Progenitor cell of endocrine pancreas (in vitro differentiated cells): Measurements from ENCODE around the gene EBF4. TPM values are rescaled to one million over a fixed set of nuclear protein-coding genes. Genes with fewer than 3 reads are reported as not detected.

Source experiments
- DNase-seq: peaks from one replicate; pipeline ENCODE4 v3.0.0; 2021; ENCODE audit warnings: low spot score; ENCODE audit not compliant: unreplicated experiment
- H3K27ac Mint-ChIP-seq: 2 replicates; pipeline ENCODE4 v1.8.0; 2021; ENCODE audit warnings: mild to moderate bottlenecking, moderate library complexity, mixed read lengths
- H3K27me3 Mint-ChIP-seq: 2 replicates; pipeline ENCODE4 v1.8.0; 2021; ENCODE audit warnings: mixed read lengths
- H3K36me3 Mint-ChIP-seq: 2 replicates; pipeline ENCODE4 v1.8.0; 2022; ENCODE audit warnings: mixed read lengths; ENCODE audit not compliant: insufficient read depth
- H3K4me1 Mint-ChIP-seq: 2 replicates; pipeline ENCODE4 v1.8.0; 2021; ENCODE audit warnings: low read depth, mixed read lengths
- H3K4me3 Mint-ChIP-seq: 2 replicates; pipeline ENCODE4 v1.8.0; 2021; ENCODE audit warnings: low read depth, mild to moderate bottlenecking, moderate library complexity, mixed read lengths
- H3K9me3 Mint-ChIP-seq: 2 replicates; pipeline ENCODE4 v1.8.0; 2021; ENCODE audit warnings: low read depth, mixed read lengths
- CTCF ChIP-seq: fragments of 200-600 bp; sonication (generic); IDR thresholded peaks from one replicate; pipeline ENCODE4 v1.5.0; 2021; ENCODE audit warnings: antibody characterized with exemption, mild to moderate bottlenecking; ENCODE audit not compliant: unreplicated experiment
- total RNA-seq: library from RNA; stranded (reverse); gene quantifications from 2 replicates; pipeline ENCODE4 v1.2.1, GENCODE V29; 2021

EBF4 gene
- total RNA-seq, 1 donor from 2014 or later: 63.8 TPM

GRCh38 chr20:2657241-2657640 lies 35.3 kb upstream of the EBF4 start:
- TF ChIP-seq CTCF: no peak
- H3K27me3 Mint-ChIP-seq: no peaks in the 10 kb centered on the region
- no peaks in the 10 kb centered on the region for H3K9me3 Mint-ChIP-seq
- H3K36me3 Mint-ChIP-seq: peaks cover 43% of the 10 kb centered on the region
- no peak overlapping the region for H3K4me3 Mint-ChIP-seq
- no peak for DNase-seq
- peaks cover 15% of the 10 kb centered on the region for H3K4me1 Mint-ChIP-seq
- H3K27ac Mint-ChIP-seq: peak overlapping the region; percentile 33

GRCh38 chr20:2657674-2658073 lies 34.9 kb upstream of the EBF4 start:
- Mint-ChIP-seq H3K36me3 (peaks cover 44% of the 10 kb centered on the region), H3K9me3 (no peaks in the 10 kb centered on the region), H3K4me3 (no peak overlapping the region), H3K27ac (no peak overlapping the region), H3K27me3 (no peaks in the 10 kb centered on the region), H3K4me1 (peaks cover 15% of the 10 kb centered on the region)
- no peak for TF ChIP-seq CTCF
- no peak for DNase-seq

- Mint-ChIP-seq H3K36me3 (peaks cover 44% of the 10 kb centered on the region), H3K27me3 (no peaks in the 10 kb centered on the region), H3K9me3 (no peaks in the 10 kb centered on the region), H3K4me1 (peaks cover 15% of the 10 kb centered on the region), H3K4me3 (no peak overlapping the region), H3K27ac (no peak overlapping the region)
- DNase-seq: no peak
- TF ChIP-seq CTCF: no peak
These were observed 33.9 kb upstream of the EBF4 start for GRCh38 chr20:2658414-2659354.

- no peak for DNase-seq
- Mint-ChIP-seq H3K27me3 (no peaks in the 10 kb centered on the region), H3K4me3 (no peak overlapping the region), H3K27ac (no peak overlapping the region), H3K36me3 (peaks cover 38% of the 10 kb centered on the region), H3K9me3 (no peaks in the 10 kb centered on the region), H3K4me1 (peaks cover 9% of the 10 kb centered on the region)
- TF ChIP-seq CTCF: no peak
These were observed 33.0 kb upstream of the EBF4 start for GRCh38 chr20:2659547-2659946.

GRCh38 chr20:2663364-2663886 lies 29.2 kb upstream of the EBF4 start:
- H3K4me1 Mint-ChIP-seq: peaks cover 7% of the 10 kb centered on the region
- H3K9me3 Mint-ChIP-seq: no peaks in the 10 kb centered on the region
- TF ChIP-seq CTCF: no peak
- H3K4me3 Mint-ChIP-seq: peak overlapping the region; percentile 80
- peak overlapping the region; percentile 96 for H3K27ac Mint-ChIP-seq
- DNase-seq: no peak
- peaks cover 17% of the 10 kb centered on the region for H3K27me3 Mint-ChIP-seq
- peaks cover 10% of the 10 kb centered on the region for H3K36me3 Mint-ChIP-seq
